Measurements from ENCODE around the gene CCDC177.

DNA sequence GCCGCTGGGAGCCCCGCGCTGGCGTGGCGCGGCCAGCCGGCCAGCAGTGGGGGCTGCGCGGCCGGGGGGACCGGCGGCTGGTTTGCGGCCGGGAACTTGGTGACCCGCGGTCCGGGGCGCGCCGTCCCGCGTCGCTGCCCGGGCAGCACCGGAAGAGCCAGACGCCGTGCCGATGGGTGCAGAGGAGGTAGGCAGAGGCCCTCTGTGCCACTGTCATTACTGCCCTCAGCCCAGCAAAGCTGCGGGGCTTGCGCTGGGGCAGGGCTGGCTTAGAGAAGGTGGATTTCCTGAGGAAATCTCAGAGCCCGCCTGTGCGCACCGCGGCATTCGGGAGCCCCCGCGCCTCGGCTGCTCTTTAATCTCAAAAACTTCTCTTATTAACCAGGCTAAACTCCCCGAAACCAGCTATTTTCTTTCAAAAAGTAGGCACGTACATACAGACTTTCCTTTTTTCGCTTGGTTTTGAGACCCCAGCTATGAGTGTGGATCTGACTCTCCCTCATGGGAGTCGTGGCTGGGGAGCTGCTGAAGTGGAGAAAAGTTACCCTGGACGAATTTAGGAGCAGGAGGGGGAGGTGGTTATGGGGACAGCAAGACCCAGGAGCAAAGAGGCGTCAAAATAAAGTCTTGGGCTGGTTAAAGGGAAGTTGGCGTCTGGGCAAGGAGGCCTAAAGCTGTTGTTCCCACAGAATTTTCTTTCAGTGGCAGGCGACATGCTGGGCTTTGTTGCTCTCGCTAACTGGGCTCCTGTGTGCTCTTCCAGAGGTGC lies 37.5 kb upstream of the CCDC177 start:
- TF ChIP-seq, protein P1, sequence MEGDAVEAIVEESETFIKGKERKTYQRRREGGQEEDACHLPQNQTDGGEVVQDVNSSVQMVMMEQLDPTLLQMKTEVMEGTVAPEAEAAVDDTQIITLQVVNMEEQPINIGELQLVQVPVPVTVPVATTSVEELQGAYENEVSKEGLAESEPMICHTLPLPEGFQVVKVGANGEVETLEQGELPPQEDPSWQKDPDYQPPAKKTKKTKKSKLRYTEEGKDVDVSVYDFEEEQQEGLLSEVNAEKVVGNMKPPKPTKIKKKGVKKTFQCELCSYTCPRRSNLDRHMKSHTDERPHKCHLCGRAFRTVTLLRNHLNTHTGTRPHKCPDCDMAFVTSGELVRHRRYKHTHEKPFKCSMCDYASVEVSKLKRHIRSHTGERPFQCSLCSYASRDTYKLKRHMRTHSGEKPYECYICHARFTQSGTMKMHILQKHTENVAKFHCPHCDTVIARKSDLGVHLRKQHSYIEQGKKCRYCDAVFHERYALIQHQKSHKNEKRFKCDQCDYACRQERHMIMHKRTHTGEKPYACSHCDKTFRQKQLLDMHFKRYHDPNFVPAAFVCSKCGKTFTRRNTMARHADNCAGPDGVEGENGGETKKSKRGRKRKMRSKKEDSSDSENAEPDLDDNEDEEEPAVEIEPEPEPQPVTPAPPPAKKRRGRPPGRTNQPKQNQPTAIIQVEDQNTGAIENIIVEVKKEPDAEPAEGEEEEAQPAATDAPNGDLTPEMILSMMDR (conservative IDR thresholded peaks at IDR 0.05) = no peak
- no peak for TF ChIP-seq EZH2 (IDR thresholded peaks at IDR 0.05; ENCODE audit: low read depth)
